A549 (cell line): Measurements from ENCODE around the gene GABARAP.

Source experiments
- CHD2 ChIP-seq: fragments of 150-350 bp; IDR thresholded peaks from 2 replicates; pipeline ENCODE4 v1.6.1; 2014; ENCODE audit warnings: low read length; ENCODE audit not compliant: partially characterized antibody
- TF ChIP-seq, protein P1 (sequence below): fragments of >200 bp; sonication (Bioruptor Twin); formaldehyde crosslinking; IDR thresholded peaks from 3 replicates; pipeline ENCODE4 v1.5.1; 2016

DNA sequence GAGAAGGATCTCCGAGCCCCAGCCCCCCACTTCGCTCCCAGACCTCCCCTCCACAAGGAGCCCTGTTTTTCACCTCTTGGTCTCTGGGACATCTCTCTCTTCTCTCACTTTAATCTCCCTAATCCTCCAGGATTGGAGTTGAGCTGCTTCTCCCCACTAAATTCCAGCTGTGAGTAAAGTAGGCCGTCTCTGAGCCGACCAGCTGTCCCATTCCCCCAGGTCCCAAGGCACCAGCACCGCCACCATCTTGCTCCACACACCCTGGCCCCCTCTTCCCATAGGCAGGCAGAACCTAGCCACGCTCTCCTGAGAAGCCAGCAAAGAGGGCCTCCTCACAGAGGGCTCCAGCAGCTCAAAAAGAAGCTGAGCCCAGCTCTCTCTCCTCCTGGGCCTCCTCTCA is 23.5 kb downstream of the GABARAP start:
- TF ChIP-seq, protein P1, sequence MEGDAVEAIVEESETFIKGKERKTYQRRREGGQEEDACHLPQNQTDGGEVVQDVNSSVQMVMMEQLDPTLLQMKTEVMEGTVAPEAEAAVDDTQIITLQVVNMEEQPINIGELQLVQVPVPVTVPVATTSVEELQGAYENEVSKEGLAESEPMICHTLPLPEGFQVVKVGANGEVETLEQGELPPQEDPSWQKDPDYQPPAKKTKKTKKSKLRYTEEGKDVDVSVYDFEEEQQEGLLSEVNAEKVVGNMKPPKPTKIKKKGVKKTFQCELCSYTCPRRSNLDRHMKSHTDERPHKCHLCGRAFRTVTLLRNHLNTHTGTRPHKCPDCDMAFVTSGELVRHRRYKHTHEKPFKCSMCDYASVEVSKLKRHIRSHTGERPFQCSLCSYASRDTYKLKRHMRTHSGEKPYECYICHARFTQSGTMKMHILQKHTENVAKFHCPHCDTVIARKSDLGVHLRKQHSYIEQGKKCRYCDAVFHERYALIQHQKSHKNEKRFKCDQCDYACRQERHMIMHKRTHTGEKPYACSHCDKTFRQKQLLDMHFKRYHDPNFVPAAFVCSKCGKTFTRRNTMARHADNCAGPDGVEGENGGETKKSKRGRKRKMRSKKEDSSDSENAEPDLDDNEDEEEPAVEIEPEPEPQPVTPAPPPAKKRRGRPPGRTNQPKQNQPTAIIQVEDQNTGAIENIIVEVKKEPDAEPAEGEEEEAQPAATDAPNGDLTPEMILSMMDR = no peak
- no peak for TF ChIP-seq CHD2
